Stimulated activated CD8-positive, alpha-beta memory T cell treated with anti-CD3 and anti-CD28 coated beads, Interleukin-15, amount 100 ng/mL, for 4 hours (primary cell): ENCODE results near the gene TSPEAR.

Experiments used
- DNase-seq, 2 donors: peaks; one replicate each; pipeline ENCODE4 v3.0.0-alpha.2; 2020; ENCODE audit warnings: low read depth in 2 of 2

Gene TSPEAR

GRCh38 chr21:44527983-44528633 is 183.3 kb downstream of the TSPEAR start:
- no peak for DNase-seq

DNA sequence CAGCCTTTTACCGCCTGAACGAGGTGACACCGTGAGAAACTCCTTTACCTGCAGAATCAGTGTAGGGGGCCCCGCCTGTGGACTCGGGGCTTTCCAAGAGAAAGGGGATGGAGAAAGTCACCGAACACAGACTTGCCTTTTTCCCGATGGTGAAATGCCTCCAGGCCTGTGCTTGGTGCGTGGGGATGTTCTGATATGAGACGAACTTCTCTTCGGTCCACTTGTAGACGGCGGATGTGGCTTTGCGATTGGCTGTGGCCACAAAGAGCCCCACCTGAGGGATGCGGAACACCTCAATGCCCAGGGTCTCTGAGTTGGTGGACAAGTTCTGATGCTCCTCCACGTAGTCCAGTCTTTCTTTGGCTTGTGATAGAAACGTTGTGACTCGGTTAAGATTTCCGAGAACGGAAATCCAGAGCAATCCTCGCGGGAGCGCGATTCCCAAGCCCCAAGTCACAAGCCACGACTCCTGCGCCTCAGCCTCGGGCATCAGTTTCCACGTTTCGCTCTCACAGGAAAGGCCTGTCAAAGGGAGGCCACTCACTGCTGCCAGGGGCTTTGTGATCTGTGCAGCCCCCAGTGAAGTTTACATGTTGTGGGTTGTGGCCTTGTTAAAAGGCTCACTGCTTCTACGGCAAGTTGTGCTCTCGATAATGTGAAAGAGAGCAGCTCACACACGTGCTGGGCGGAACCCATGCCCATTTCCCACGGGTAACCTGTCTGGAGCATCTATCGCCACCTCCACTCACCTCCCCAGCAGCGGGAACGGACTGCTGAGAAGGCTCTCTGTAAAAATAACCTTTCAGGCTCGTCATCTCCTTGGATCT is 184.0 kb downstream of the TSPEAR start:
- DNase-seq, result no peak

DNA sequence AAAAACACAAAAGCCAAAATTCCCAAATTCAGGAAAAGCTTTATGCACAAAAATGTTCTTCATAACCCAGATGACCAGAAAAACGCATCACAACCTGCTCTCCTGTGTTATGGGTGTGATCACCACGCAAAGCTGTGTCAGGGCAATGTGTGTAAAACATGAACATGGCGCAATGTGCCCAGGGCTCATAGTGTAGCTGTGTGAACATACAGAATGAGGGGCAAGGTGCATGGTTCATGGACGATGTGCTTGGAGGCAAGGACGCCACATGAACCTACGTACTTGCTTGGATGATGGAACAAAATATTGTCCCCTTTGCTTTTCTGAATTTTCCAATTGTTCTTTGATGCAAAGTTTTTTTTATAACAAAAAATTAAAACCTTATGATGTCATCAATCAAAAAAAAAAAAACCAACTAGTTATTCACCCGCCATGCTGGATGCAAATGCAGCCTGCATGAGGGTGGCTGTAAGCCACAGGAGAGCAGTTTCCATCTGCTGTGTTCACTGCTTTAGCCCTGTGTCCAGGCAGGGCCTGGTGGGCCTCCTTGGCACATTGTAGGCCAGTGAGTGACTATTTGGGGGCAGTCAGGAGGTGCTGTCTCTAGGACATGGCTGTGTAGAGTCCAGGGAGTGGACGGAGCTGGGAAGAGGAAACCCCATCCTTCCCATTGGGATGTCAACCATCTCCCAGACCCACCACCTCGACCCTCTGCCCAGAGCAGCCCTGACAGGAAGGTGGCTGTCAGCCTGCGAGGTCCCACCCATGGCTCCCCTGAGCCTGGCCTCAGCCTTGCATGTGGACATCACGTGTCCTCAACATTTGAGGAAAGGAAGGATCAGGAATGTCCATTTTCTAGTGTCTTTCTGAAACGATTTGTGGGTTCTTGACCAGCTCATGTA is 185.0 kb downstream of the TSPEAR start:
- DNase-seq, result no peak

DNA sequence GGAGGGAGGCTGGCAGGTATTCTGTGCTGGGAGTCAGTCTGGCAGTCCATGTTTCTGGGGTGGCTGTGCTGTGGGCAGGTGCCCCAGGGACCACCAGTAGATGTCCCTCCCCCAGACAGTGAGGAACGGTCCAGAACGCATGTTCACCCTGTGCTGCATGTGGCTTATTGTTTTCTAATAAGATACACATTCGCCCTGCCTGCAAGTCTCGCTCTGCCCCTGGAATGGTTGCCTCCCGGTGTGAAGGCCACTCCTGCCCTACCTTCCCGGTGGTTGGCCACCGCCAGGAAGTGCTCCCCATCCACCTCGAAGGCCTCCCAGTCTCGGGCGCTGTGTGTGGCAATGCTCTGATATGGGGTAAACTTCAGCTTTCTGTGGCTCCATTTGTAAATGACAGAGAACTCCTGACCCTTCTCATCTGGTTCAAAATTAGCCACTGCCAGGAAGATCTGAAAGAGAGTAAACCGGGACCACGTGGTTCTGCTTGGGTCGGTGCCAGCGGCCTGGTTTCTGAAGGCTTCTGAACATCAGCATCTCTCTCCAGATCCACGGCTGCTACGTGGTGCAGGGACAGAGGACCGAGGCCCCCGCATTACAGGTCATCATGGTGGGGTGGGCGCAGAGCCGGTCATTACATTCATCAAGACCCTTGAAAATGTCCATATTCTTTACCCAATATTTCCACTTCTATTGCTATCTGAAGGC is 185.8 kb downstream of the TSPEAR start:
- no peak for DNase-seq

DNA sequence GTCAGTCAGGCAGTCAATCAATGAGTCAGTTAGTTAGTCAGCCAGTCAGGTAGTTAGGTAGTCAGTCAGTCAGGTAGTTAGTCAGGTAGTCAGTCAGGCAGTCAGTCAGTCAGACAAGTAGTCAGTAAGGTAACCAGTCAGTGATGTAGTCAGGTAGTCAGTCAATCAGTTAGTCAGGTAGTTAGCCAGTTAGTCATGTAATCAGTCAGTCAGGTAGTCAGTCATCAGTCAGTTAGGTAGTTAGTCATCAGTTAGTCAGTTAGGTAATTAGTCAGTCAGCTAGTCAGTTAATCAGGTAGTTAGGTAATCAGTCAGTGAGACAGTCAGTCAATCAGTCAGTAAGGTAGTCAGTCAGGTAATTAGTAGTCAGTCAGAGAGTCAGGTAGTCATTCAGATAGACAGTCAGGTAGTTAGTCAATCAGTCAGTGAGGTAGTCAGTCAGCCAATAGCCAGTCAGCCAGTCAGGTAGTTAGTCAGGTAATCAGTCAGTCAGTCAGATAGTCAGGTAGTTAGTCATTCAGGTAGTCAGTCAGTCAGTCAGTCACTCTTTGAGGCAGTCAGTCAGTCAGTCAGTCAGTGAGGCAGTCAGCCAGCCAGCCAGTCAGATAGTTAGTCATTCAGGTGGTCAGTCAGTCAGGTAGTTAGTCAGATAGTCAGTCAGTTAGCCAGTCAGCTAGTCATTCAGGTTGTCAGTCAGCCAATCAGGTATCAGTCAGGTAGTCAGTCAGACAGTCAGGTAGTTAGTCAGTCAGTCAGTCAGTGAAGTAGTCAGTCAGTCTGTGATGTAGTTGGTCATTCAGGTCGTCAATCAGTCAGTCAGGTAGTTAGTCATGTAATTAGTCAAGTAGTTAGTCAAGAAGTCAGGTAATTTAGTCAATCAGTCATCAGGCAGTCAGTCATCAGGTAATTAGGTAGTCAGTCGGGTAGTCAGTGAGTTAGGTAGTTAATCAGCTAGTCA is 186.7 kb downstream of the TSPEAR start:
- DNase-seq, result no peak

GRCh38 chr21:44523567-44524413 is 187.6 kb downstream of the TSPEAR start:
- DNase-seq, result no peak

- DNase-seq, result no peak
These were observed 188.6 kb downstream of the TSPEAR start for GRCh38 chr21:44522753-44523204.

GRCh38 chr21:44521928-44522752 is 189.2 kb downstream of the TSPEAR start:
- DNase-seq, result no peak

- no peak for DNase-seq
These were observed 190.0 kb downstream of the TSPEAR start for GRCh38 chr21:44521301-44521927.

GRCh38 chr21:44520326-44521300 is 190.8 kb downstream of the TSPEAR start:
- no peak for DNase-seq

GRCh38 chr21:44519346-44520325 is 191.7 kb downstream of the TSPEAR start:
- no peak for DNase-seq

DNA sequence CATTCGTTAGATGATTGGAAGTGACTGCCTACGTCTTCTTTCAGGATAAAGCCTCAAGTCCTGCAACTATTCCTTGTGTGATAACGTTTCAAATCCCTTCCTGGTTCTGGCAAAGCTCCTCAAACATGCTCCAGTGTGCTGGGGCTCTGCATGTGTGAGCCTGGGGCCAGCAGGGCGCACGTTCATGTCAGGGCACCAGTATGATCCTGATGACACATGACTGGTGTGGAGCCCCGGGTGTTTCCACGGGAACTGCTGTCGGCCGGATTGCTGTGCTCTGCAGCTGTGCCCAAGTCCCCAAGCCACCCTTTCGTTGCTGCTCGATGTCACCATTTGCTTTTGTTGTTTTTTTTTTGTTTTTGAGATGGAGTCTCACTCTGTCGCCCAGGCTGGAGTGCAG is 192.7 kb downstream of the TSPEAR start:
- DNase-seq, result no peak

DNA sequence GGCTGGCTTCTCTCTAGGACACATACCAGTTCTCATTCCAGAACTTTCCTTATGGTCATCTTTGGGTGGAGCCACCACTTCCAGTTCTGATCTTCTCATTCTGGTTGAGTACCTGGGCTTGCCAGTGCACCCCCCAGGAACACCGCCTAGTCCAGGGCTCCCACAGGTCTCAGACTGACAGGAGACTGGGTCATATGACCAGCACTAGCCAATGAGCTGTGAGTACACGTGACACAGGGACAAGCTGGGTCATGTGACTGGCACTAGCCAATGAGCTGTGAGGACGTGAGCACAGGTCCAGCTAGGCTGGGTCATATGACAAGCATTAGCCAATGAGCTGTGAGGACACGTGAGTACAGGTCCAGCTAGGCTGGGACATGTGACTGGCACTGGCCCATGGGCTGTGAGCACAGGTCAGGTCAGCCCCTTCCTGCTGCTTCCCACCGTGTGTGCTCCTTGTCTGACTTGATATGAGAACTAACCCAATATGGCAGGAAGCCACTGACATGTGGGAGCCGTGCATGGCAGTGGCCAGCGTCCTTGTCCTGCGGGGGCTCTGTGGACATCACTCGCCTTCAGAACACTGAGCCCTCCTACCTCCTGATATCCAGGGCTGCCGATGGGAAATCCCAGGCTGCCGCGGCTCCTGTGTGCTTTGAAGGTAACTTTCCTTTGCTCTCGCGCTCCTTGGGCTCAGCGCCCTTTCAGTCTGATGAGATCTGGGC is 194.0 kb downstream of the TSPEAR start:
- DNase-seq, result no peak

GRCh38 chr21:44516828-44517174 is 194.6 kb downstream of the TSPEAR start:
- no peak for DNase-seq

- DNase-seq, result no peak
These were observed 195.0 kb downstream of the TSPEAR start for GRCh38 chr21:44516342-44516741.
